HG03095 (cell line): ENCODE measurements around the gene PPP1CA.

ENCODE experiments used
- ATAC-seq: cut with Tn5 transposase; IDR thresholded peaks from one replicate; pipeline ENCODE4 v1.9.1; 2021; ENCODE audit warnings: moderate library complexity; ENCODE audit not compliant: unreplicated experiment

PPP1CA gene

DNA sequence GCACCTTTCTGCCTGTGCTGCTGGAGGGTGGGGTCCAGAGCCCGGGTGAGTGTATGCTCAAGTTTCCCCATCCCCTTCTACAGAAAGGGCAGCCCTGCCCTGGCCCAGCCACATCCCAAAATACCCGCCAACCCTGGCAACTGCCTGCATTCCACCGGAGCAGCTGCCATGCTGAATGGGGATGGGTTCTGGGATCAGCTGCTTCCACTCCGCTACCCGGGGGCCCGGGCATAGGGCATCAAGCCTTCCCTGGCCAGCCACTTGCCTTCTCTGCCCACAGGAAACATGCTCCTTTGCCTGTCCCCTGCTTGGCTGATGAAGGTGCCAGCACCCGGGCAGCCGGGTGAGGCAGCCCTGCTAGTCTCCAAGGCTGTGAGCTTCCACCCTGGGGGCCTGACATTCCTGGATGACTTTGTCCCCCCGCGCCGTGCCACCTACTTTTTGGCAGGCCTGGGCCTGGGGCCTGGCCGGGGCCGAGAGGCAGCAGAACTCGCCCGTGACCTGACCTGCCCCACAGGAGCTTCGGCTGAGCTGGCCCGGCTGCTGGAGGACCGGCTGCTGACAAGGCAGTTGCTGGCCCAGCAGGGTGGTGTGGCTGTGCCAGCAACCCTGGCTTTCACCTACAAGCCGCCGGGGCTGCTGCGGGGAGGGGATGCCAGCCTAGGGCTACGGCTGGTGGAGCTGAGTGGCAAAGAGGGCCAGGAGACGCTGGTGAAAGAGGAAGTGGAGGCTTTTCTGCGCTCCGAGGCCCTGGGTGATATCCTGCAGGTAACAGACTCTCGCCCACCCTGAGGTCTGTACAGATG is 17.0 kb upstream of the PPP1CA start:
- no peak for ATAC-seq

GRCh38 chr11:67417425-67417824 is 15.8 kb upstream of the PPP1CA start:
- ATAC-seq = no peak

DNA sequence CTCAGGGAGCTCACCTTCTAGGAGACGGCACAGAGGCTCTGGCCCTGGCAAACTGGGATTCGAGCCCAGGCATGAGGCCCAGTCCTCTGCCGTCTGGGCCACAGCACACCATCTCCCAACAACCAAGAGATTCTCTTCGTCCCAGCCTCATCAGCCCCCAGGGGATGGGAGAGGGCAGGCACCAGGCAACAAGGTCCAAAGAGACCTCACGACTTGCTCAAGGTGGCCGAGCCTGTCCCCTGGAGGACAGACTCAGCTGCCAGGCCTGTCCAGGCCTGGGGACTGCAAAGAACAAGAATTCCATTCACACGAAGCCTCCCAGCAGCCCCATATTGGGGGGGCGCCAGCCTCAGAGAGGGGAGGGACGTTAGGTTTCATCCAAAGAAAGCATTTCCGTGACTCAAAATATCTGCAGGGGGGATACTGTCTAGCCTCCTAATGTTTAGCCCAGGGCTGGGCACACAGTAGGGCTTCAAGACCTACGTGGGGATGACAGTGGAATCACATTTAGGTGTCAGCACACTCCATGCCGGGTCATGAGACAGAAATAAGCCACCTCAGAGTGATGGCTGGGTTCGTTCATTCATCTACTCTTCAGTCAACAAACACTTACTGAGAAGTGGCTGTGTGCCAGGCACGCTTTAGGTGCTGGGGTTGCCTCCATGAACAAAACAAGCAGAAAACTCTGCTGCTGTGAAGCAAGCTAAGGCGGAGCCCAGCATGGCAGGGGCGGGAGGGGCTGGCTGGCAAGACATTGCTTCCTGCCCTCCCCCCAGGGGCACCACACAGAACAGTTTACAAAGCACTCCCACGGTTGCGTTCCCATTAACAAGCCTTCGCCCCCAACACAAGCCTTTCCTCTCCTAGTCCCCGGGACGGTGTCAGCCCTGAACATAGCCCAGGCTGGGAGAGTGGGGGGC is 15.0 kb upstream of the PPP1CA start:
- ATAC-seq = no peak

GRCh38 chr11:67415501-67416304 is 14.0 kb upstream of the PPP1CA start, which contains the start of gene CARNS1:
Gene CARNS1, plus strand, starts transcription at chr11:67415678. Its CDS starts 522 bp downstream, at chr11:67416200.
- ATAC-seq = no peak

GRCh38 chr11:67413266-67413849 is 11.7 kb upstream of the PPP1CA start:
- no peak for ATAC-seq

- ATAC-seq = no peak
Measured at GRCh38 chr11:67412495-67413179, 11.0 kb upstream of the PPP1CA start.

- ATAC-seq = no peak
Measured at GRCh38 chr11:67411785-67412152, 10.1 kb upstream of the PPP1CA start.

GRCh38 chr11:67410984-67411784 is 9.5 kb upstream of the PPP1CA start:
- no peak for ATAC-seq

DNA sequence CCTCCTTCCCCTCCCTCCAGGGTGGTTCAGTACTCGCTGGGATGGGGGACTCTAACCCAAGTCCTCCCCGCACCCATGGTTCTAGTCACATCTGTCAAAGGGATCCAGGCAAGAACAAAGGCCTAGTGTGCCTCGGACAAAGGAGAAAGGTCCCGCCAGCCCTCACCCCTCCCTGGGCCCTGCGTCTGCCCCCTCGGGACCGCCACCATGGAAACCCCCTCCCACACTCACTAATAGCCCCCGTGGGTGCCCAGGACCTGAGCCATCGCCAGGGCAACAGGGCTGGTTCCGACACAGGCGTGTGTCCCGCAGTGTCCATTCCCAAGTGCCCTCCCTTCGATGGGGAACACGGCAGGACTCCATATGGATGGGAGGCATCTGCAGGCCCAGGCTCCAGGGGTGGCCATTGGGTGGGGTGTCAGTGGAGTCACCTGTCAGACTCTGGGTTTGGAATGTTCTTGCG is 8.7 kb upstream of the PPP1CA start:
- ATAC-seq = no peak

- no peak for ATAC-seq
Measured at GRCh38 chr11:67409781-67410368, 8.2 kb upstream of the PPP1CA start.

DNA sequence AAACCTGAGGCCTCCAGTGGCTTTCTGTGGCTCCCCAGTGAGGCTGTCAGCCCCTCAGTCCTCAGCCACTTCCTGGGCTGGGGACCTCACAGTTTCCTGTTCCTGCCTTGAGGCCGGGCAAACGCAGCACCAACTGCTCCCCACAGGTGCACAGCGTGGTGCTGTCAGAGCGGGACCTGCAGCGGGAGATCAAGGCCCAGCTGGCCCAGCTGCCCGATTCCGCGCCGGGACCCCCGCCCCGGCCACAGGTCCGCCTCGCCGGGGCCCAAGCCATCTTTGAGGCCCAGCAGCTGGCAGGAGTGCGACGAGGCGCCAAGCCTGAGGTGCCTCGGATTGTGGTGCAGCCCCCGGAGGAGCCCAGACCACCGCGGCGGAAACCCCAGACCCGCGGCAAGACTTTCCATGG is 7.6 kb upstream of the PPP1CA start:
- ATAC-seq = no peak

DNA sequence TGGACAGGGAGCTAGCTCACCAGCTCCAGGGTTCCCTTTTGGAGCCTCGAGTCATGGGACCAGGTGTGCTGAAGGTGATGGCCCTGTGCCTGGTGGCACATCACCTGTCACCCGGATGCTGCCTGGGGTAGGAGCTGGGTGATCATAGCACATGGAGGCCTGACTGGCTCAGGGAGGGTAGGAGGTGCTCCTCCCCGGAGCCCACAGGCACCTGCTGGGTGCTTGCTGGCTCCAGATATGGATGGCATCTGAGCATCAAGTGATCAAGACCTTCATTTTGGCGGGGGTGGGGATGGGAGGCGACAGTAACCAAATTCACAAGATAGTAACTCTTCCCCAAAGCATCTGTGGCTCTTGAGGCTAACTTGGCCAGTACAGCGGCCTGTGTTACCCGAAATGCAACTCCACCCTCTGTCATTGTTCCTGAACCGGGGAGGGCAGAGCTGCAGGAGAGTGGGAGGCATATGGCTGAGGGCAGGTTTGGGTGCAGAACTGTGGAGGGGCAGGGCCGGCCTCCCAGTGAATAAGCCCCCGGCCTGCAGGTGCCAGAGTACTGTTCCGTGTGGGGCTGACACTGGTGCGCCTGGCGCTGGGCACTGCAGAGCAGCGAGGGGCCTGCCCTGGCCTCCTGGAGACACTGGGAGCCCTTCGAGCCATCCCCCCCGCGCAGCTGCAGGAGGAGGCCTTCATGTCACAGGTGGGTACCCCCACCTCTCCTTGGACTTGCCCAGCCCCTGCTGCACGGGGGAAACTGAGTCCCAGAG is 7.0 kb upstream of the PPP1CA start:
- no peak for ATAC-seq

DNA sequence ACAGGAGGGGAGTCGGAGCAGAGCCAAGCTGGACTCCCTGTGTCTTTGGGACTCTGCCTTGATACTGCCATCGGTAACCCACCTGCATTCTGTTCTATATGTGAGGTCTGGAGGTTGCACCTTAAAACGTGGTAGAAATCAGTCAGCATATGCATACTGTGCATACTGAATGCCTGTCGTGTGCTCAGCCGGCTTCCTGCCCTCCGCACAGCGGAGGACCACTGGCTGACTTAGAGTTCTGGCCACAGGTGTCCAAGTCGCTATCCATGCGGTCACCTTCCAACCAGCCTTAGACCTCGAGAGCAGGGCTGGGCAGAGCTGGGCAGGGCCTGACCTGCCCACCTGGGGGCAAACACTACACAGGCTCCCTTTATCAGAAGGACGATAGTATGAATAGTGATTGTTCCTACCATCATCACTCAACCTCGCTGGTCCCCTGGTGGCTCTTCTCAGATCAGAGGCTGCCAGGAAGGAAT is 6.1 kb upstream of the PPP1CA start:
- no peak for ATAC-seq

- no peak for ATAC-seq
Measured at GRCh38 chr11:67406969-67407687, 5.5 kb upstream of the PPP1CA start.

- ATAC-seq = no peak
Measured at GRCh38 chr11:67406420-67406968, 4.8 kb upstream of the PPP1CA start.

GRCh38 chr11:67405688-67406339 is 4.2 kb upstream of the PPP1CA start:
- no peak for ATAC-seq

DNA sequence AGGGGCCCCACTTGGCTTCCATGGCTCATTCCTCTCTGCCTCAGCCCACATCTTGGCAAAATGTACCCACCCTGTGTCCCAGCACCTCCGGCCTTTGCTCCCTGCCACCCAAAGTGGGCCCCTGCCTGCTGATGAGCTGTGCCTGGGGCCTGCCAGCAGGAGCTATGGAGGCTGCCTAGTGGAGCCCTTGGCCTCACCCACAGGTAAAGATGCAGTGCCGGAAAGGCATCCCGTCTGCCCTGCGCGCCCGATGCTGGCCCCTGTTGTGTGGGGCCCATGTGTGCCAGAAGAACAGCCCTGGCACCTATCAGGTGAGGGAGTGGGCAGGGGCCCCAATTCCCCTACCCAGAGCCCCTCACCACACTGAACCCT is 3.5 kb upstream of the PPP1CA start:
- ATAC-seq = no peak
